GM18909 (cell line): ENCODE measurements around the gene GM2A.
A peak's percentile ranks its signal among the peaks of the same experiment; 100 is the strongest.

Experiments used
- ATAC-seq: cut with Tn5 transposase; IDR thresholded peaks from one replicate; pipeline ENCODE4 v1.9.1; 2021; ENCODE audit warnings: mild to moderate bottlenecking; ENCODE audit not compliant: unreplicated experiment, poor library complexity

The GM2A gene

GRCh38 chr5:151318850-151319732, 66.1 kb downstream of the GM2A start:
- peak; percentile 78 for ATAC-seq
